K562 (cell line): ENCODE data around the gene SNX3. TPM values are rescaled to one million over a fixed set of nuclear protein-coding genes. Genes with fewer than 3 reads are reported as not detected.

Experiments
- ATAC-seq: fragments of 200-7000 bp; cut with Tn5 transposase; 3 replicates; pipeline ENCODE4 v1.9.1; 2020; ENCODE audit warnings: moderate library complexity
- BruUV-seq: library from RNA; stranded (reverse); fragments of 400-500 nt; replicated peaks from 2 replicates; lab custom pipeline; 2021; lab: Mats Ljungman, UMichigan
- CTCF ChIA-PET: fragments of 300-600 bp; formaldehyde crosslinking; extraction: SDS; loops from one replicate; lab custom pipeline; 2021; ENCODE audit warnings: low intra/inter-chr PET ratio; lab: Yijun Ruan, JAX
- POLR2A ChIA-PET: fragments of 300-600, 350-650 bp; sonication (Branson Sonifier 250); formaldehyde crosslinking; extraction: SDS; loops from one replicate; lab custom pipeline; 2021; ENCODE audit warnings: antibody characterized with exemption, inconsistent platforms; lab: Yijun Ruan, JAX
- DNase-seq, 4 experiments: peaks; one replicate each; pipeline versions ENCODE4 v3.0.0 to v3.0.0-alpha.2; 2011 to 2018; ENCODE audit warnings: low spot score in 3 of 4, mixed read lengths in 3 of 4; ENCODE audit errors: extremely low read depth in 1 of 4
- FAIRE-seq: peaks from 2 replicates; lab custom pipeline; 2011; peaks lifted over from hg19 to GRCh38; lab: Jason Lieb, UNC
- H2AFZ ChIP-seq: 2 replicates; pipeline ENCODE4 v1.6.0; 2011; ENCODE audit warnings: low read depth, low read length, control low read depth, inconsistent platforms
- H3K27ac ChIP-seq: fragments of 200-600 bp; 3 replicates; pipeline ENCODE4 v1.8.0; 2011; ENCODE audit warnings: low read depth, mild to moderate bottlenecking, control low read depth, inconsistent platforms, low read length, moderate library complexity, mixed read lengths; ENCODE audit errors: extremely low read depth
- H3K27me3 ChIP-seq, 2 experiments: fragments of 300-600 bp in 1 of 2; 2 replicates in 1 of 2; 3 replicates in 1 of 2; pipeline versions ENCODE4 v1.6.0 to v1.8.0; 2011; ENCODE audit warnings: inconsistent platforms in 2 of 2, low read length in 2 of 2, mild to moderate bottlenecking in 1 of 2, mixed read lengths in 1 of 2, moderate library complexity in 1 of 2; ENCODE audit not compliant: control insufficient read depth in 2 of 2, insufficient read depth in 2 of 2
- H3K36me3 ChIP-seq: fragments of 300-600 bp; 3 replicates; pipeline ENCODE4 v1.8.0; 2011; ENCODE audit warnings: mild to moderate bottlenecking, low read length, inconsistent platforms; ENCODE audit not compliant: control insufficient read depth, insufficient read depth
- H3K4me1 ChIP-seq, 2 experiments: fragments of 200-600 bp in 1 of 2; replicated peaks in 1 of 2; 2 replicates in 1 of 2; 3 replicates in 1 of 2; pipeline versions ENCODE4 v1.5.1 to v1.8.0; 2011; ENCODE audit warnings: inconsistent platforms in 2 of 2, low read length in 2 of 2, mild to moderate bottlenecking in 1 of 2, mixed read lengths in 1 of 2, moderate library complexity in 1 of 2; ENCODE audit not compliant: control insufficient read depth in 2 of 2, insufficient read depth in 2 of 2
- H3K4me2 ChIP-seq: 2 replicates; pipeline ENCODE4 v1.6.1; 2011; ENCODE audit warnings: low read length, control low read depth, inconsistent platforms, mixed read lengths; ENCODE audit not compliant: insufficient read depth
- H3K4me3 ChIP-seq: fragments of 200-600 bp; sonication (generic), shearing (Covaris generic); 2 replicates; pipeline ENCODE4 v1.5.1; 2016; ENCODE audit warnings: control low read depth, inconsistent platforms
- H3K79me2 ChIP-seq: fragments of 200-600 bp; 3 replicates; pipeline ENCODE4 v1.8.0; 2011; ENCODE audit warnings: low read length, inconsistent platforms; ENCODE audit not compliant: control insufficient read depth, insufficient read depth
- H3K9ac ChIP-seq, 2 experiments: 2 replicates each; pipeline versions ENCODE4 v1.6.0 to v1.6.1; 2011; ENCODE audit warnings: low read depth in 2 of 2, low read length in 2 of 2, control low read depth in 1 of 2, inconsistent platforms in 1 of 2, mild to moderate bottlenecking in 1 of 2, mixed read lengths in 1 of 2; ENCODE audit not compliant: insufficient read depth in 1 of 2
- H3K9me1 ChIP-seq: one replicate; pipeline ENCODE4 v1.6.0; 2011; ENCODE audit warnings: inconsistent platforms, mild to moderate bottlenecking, low read length, moderate library complexity; ENCODE audit not compliant: control insufficient read depth, insufficient read depth
- H3K9me3 ChIP-seq: replicated peaks from 2 replicates; pipeline ENCODE4 v1.5.1; 2011; ENCODE audit warnings: low read depth, low read length, inconsistent platforms; ENCODE audit not compliant: control insufficient read depth, insufficient read depth
- H4K20me1 ChIP-seq: replicated peaks from 2 replicates; pipeline ENCODE4 v1.6.1; 2011; ENCODE audit warnings: low read length, inconsistent platforms, mixed read lengths; ENCODE audit not compliant: control insufficient read depth, insufficient read depth
- ADNP ChIP-seq: fragments of 200-800 bp; sonication (Bioruptor generic); IDR thresholded peaks from 2 replicates; pipeline ENCODE4 v1.6.1; 2016; ENCODE audit warnings: missing genetic modification characterization, missing compliant biosample characterization
- BHLHE40 ChIP-seq: IDR thresholded peaks from 2 replicates; pipeline ENCODE4 v1.6.1; 2011; ENCODE audit warnings: low read length, improper control_type of control experiment
- CBFA2T3 ChIP-seq: fragments of 450-650 bp; IDR thresholded peaks from 2 replicates; pipeline ENCODE4 v1.6.1; 2017
- HDAC2 ChIP-seq: fragments of 450-650 bp; IDR thresholded peaks from 2 replicates; pipeline ENCODE4 v1.6.1; 2016; ENCODE audit warnings: mild to moderate bottlenecking
- KDM1A ChIP-seq, 2 experiments: fragments of 450-650 bp; IDR thresholded peaks; 2 replicates each; pipeline ENCODE4 v1.6.1; 2016; ENCODE audit warnings: mild to moderate bottlenecking in 2 of 2
- NFE2L1 ChIP-seq: fragments of 450-650 bp; IDR thresholded peaks from 2 replicates; pipeline ENCODE4 v1.6.1; 2016; ENCODE audit warnings: missing genetic modification characterization, low read depth, mild to moderate bottlenecking, missing compliant biosample characterization, moderate library complexity, borderline replicate concordance
- RCOR1 ChIP-seq, 2 experiments: IDR thresholded peaks; 2 replicates each; pipeline ENCODE4 v1.6.1; 2012; ENCODE audit warnings: low read depth in 2 of 2, low read length in 2 of 2, borderline replicate concordance in 1 of 2, improper control_type of control experiment in 1 of 2
- SAFB2 ChIP-seq: fragments of 200-400 bp; formaldehyde crosslinking; IDR thresholded peaks from 2 replicates; pipeline ENCODE4 v1.6.1; 2018; ENCODE audit warnings: borderline replicate concordance, low read length, low read depth, moderate library complexity; ENCODE audit not compliant: severe bottlenecking
- SUPT5H ChIP-seq: fragments of 450-650 bp; IDR thresholded peaks from 2 replicates; pipeline ENCODE4 v1.6.1; 2016
- TAL1 ChIP-seq: fragments of 450-650 bp; IDR thresholded peaks from 2 replicates; pipeline ENCODE4 v1.6.1; 2016; ENCODE audit warnings: mild to moderate bottlenecking
- TCF3 ChIP-seq: sonication (generic); formaldehyde crosslinking; IDR thresholded peaks from 2 replicates; pipeline ENCODE4 v1.4.0; 2020; ENCODE audit warnings: mild to moderate bottlenecking, missing genetic modification reagents
- TEAD4 ChIP-seq, 2 experiments: sonication (generic) in 1 of 2; formaldehyde crosslinking in 1 of 2; IDR thresholded peaks; 2 replicates each; pipeline versions ENCODE4 v1.6.1 to v1.8.0; 2012 to 2022; ENCODE audit warnings: borderline replicate concordance in 1 of 2, inconsistent platforms in 1 of 2, low read length in 1 of 2, mild to moderate bottlenecking in 1 of 2, missing genetic modification reagents in 1 of 2
- ZKSCAN1 ChIP-seq: fragments of 150-350 bp; IDR thresholded peaks from 2 replicates; pipeline ENCODE4 v1.6.1; 2016; ENCODE audit warnings: low read depth, low read length
- ZNF316 ChIP-seq: fragments of 450-650 bp; IDR thresholded peaks from 2 replicates; pipeline ENCODE4 v1.6.1; 2016
- WGBS: fragments of 100-300 bp; shearing (Covaris generic); methylation state at CpG from one replicate; pipeline ENCODE4 v1.1.6; 2016; ENCODE audit warnings: low coverage, mixed read lengths; ENCODE audit not compliant: insufficient coverage; ENCODE audit errors: missing lambda C conversion rate; 5-methylcytosine and 5-hydroxymethylcytosine counted together
- in situ Hi-C: fragments of 300-500 bp; cut with MboI; formaldehyde crosslinking; loops from 4 replicates; pipeline ENCODE4 v1.15.0; 2018; ENCODE audit warnings: inconsistent platforms, mixed read lengths
- intact Hi-C: fragments of 100-400 bp; cut with micrococcal nuclease; formaldehyde crosslinking; loops from 2 replicates; pipeline ENCODE4 v1.14.2; 2022
- polyA plus RNA-seq, 8 experiments: library from polyadenylated mRNA; depleted of rRNA in 4 of 8; stranded (reverse) in 5 of 8; unstranded in 3 of 8; fragments of >200 nt; fragmentation: Nextera tagmentation in 2 of 8; fragmentation: Illumina TruSeq in 1 of 8; extraction: Ambion mirVana in 2 of 8; extraction: Trizol in 1 of 8; gene quantifications; 2 replicates each; pipeline versions ENCODE4 v1.2.1 to v1.2.3, GENCODE V29; 2011 to 2014; ENCODE audit warnings: inconsistent platforms in 1 of 8, missing spikeins in 1 of 8
- total RNA-seq, 7 experiments: library from RNA; depleted of rRNA in 6 of 7; stranded (reverse); fragments of >200 nt in 6 of 7; fragmentation: Illumina TruSeq in 2 of 7; extraction: Trizol in 2 of 7; gene quantifications; 2 replicates each; pipeline versions ENCODE4 v1.2.1 to v1.2.3, GENCODE V29; 2011 to 2021; ENCODE audit warnings: low replicate concordance in 1 of 7
- TF ChIP-seq, protein P1 (sequence below): sonication (generic); formaldehyde crosslinking; IDR thresholded peaks from 2 replicates; pipeline ENCODE4 v1.8.0; 2022; ENCODE audit warnings: mild to moderate bottlenecking, missing genetic modification reagents, borderline replicate concordance
- TF ChIP-seq, protein P2 (sequence below): fragments of 250-450 bp; sonication (Bioruptor Pico); IDR thresholded peaks from 2 replicates; pipeline ENCODE4 v1.4.0; 2020; ENCODE audit warnings: mild to moderate bottlenecking

SNX3 gene
- total and polyA plus RNA-seq, 9 of the 15 experiments (the other 6 are each of a cell fraction or from before 2014, with no cell fraction given): 48.9 to 410 (median 159) TPM

GRCh38 chr6:108209738-108210137 lies 51.1 kb downstream of the SNX3 start (continued):
- TF ChIP-seq NFE2L1 (no peak), ZKSCAN1 (no peak), ADNP (tag) (no peak), ZNF316 (no peak)
- TF ChIP-seq, protein P1, sequence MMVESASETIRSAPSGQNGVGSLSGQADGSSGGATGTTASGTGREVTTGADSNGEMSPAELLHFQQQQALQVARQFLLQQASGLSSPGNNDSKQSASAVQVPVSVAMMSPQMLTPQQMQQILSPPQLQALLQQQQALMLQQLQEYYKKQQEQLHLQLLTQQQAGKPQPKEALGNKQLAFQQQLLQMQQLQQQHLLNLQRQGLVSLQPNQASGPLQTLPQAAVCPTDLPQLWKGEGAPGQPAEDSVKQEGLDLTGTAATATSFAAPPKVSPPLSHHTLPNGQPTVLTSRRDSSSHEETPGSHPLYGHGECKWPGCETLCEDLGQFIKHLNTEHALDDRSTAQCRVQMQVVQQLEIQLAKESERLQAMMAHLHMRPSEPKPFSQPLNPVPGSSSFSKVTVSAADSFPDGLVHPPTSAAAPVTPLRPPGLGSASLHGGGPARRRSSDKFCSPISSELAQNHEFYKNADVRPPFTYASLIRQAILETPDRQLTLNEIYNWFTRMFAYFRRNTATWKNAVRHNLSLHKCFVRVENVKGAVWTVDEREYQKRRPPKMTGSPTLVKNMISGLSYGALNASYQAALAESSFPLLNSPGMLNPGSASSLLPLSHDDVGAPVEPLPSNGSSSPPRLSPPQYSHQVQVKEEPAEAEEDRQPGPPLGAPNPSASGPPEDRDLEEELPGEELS: no peak
- TF ChIP-seq, protein P2, sequence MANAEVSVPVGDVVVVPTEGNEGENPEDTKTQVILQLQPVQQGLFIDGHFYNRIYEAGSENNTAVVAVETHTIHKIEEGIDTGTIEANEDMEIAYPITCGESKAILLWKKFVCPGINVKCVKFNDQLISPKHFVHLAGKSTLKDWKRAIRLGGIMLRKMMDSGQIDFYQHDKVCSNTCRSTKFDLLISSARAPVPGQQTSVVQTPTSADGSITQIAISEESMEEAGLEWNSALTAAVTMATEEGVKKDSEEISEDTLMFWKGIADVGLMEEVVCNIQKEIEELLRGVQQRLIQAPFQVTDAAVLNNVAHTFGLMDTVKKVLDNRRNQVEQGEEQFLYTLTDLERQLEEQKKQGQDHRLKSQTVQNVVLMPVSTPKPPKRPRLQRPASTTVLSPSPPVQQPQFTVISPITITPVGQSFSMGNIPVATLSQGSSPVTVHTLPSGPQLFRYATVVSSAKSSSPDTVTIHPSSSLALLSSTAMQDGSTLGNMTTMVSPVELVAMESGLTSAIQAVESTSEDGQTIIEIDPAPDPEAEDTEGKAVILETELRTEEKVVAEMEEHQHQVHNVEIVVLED (CRISPR knock-in tag): no peak

- in situ Hi-C loops (no loop called here), intact Hi-C loops (no loop called here)
- ATAC-seq: no peak
- CTCF ChIA-PET: no interaction called here
- FAIRE-seq: no peak
- Histone ChIP-seq H3K9me1 (no peaks in the 10 kb centered on the region), H3K4me3 (no peak overlapping the region), H2AFZ (no peak overlapping the region), H3K27ac (no peak overlapping the region), H3K9me3 (no peaks in the 10 kb centered on the region), H3K9ac (no peak overlapping the region), H3K4me2 (no peak overlapping the region), H4K20me1 (0 out of 2 replicates have a peak, but pooled peaks cover 3% of the 10 kb centered on the region), H3K4me1 (no peaks in the 10 kb centered on the region), H3K79me2 (no peaks in the 10 kb centered on the region), H3K27me3 (no peaks in the 10 kb centered on the region), H3K36me3 (peaks cover 28% of the 10 kb centered on the region; the same call in 2 of the 3 replicates)
- DNase-seq: no peak
- no TSS peak for BruUV-seq
- 55% methylated on average over 4 of the region's 4 CpGs for WGBS
- POLR2A ChIA-PET: no interaction called here
- TF ChIP-seq RCOR1 (IDR thresholded peaks at IDR 0.05; ENCODE audit: borderline replicate concordance in 1 of 2, low read depth in 2 of 2, low read length in 2 of 2): peak; percentile 51 to 74; a peak in 3 of 4 replicates
- TF ChIP-seq BHLHE40: no peak
- TF ChIP-seq TAL1: peak; percentile 27; the same call in 1 of the 2 replicates
- no peak for TF ChIP-seq SUPT5H
- 0 out of 2 replicates have a peak, but pooled peaks have one; percentile 16 for TF ChIP-seq TCF3 (CRISPR knock-in tag)
- TF ChIP-seq HDAC2: peak; percentile 52; the same call in 1 of the 2 replicates
- peak; percentile 50; the same call in 1 of the 2 replicates for TF ChIP-seq TEAD4 (IDR thresholded peaks at IDR 0.05; ENCODE audit: low read length)
- no peak for TF ChIP-seq TEAD4 (CRISPR knock-in tag; IDR thresholded peaks at IDR 0.05; ENCODE audit: borderline replicate concordance)
- peak; percentile 89 to 91 for TF ChIP-seq KDM1A (IDR thresholded peaks at IDR 0.05)
- no peak for TF ChIP-seq SAFB2
- TF ChIP-seq CBFA2T3: peak; percentile 64
These were observed 53.8 kb downstream of the SNX3 start for GRCh38 chr6:108207013-108207412.
